NCI-H510A (cell line): ENCODE results near the gene KCNH1.

ENCODE experiments used
- DNase-seq: peaks from one replicate; lab custom pipeline; 2025; lab: John Stamatoyannopoulos, UW

The KCNH1 gene

GRCh38 chr1:210647406-210648333, 486.3 kb downstream of the KCNH1 start:
- no peak for DNase-seq

- DNase-seq, result no peak
Measured at GRCh38 chr1:210646258-210646616, 487.7 kb downstream of the KCNH1 start.

- DNase-seq, result no peak
Measured at GRCh38 chr1:210645582-210646257, 488.2 kb downstream of the KCNH1 start.

- DNase-seq, result no peak
Measured at GRCh38 chr1:210641582-210641981, 492.4 kb downstream of the KCNH1 start.

- no peak for DNase-seq
Measured at GRCh38 chr1:210635108-210635507, 498.8 kb downstream of the KCNH1 start.

- no peak for DNase-seq
Measured at GRCh38 chr1:210633636-210634035, 500.3 kb downstream of the KCNH1 start.

- DNase-seq, result no peak
Measured at GRCh38 chr1:210633140-210633539, 500.8 kb downstream of the KCNH1 start.

- no peak for DNase-seq
Measured at GRCh38 chr1:210631399-210631798, 502.5 kb downstream of the KCNH1 start.

GRCh38 chr1:210629276-210629675, 504.7 kb downstream of the KCNH1 start:
- no peak for DNase-seq

- DNase-seq, result no peak
Measured at GRCh38 chr1:210627755-210628154, 506.2 kb downstream of the KCNH1 start.
